Stomach (tissue), 4 donors: ENCODE data around the gene EEF1A2.

Source experiments
- CTCF ChIP-seq, 7 experiments: fragments of 450-650 bp in 4 of 7; fragments of 200-600 bp in 3 of 7; sonication (generic) in 3 of 7; IDR thresholded peaks; one replicate each; pipeline ENCODE4 v1.5.1; 2016 to 2019; ENCODE audit warnings: antibody characterized with exemption in 7 of 7, control low read depth in 2 of 7, mild to moderate bottlenecking in 1 of 7
- EP300 ChIP-seq: sonication (generic); formaldehyde crosslinking; IDR thresholded peaks from one replicate; pipeline ENCODE4 v1.6.1; 2017; ENCODE audit warnings: antibody characterized with exemption
- POLR2A ChIP-seq, 4 donors: fragments of 450-650 bp; IDR thresholded peaks; one replicate each; pipeline ENCODE4 v1.6.1; 2016; ENCODE audit warnings: antibody characterized with exemption in 4 of 4, control low read depth in 2 of 4, mild to moderate bottlenecking in 1 of 4, moderate library complexity in 1 of 4
- POLR2AphosphoS5 ChIP-seq, 3 donors: sonication (generic); formaldehyde crosslinking; IDR thresholded peaks; one replicate each; pipeline ENCODE4 v1.6.1; 2016; ENCODE audit warnings: antibody characterized with exemption in 3 of 3

GRCh38 chr20:63463400-63464288, 35.2 kb downstream of the EEF1A2 start:
- no peak for TF ChIP-seq POLR2A (IDR thresholded peaks at IDR 0.05)
- no peak for TF ChIP-seq CTCF (IDR thresholded peaks at IDR 0.05)
- TF ChIP-seq POLR2AphosphoS5 (IDR thresholded peaks at IDR 0.05): no peak
- no peak for TF ChIP-seq EP300
